GM12878 (cell line): ENCODE measurements around the gene KCNK13. TPM values are rescaled to one million over a fixed set of nuclear protein-coding genes. Genes with fewer than 3 reads are reported as not detected.

Source experiments
- ATAC-seq: fragments of 200-7000 bp; cut with Tn5 transposase; 3 replicates; pipeline ENCODE4 v1.9.1; 2020; ENCODE audit warnings: mild to moderate bottlenecking, moderate library complexity
- BruUV-seq: library from RNA; stranded (reverse); fragments of 400-500 nt; replicated peaks from 2 replicates; lab custom pipeline; 2021; lab: Mats Ljungman, UMichigan
- CTCF ChIA-PET: fragments of 300-600 bp; sonication (Branson Sonifier 250); formaldehyde crosslinking; extraction: SDS; loops from one replicate; lab custom pipeline; 2021; ENCODE audit warnings: inconsistent platforms; lab: Yijun Ruan, JAX
- POLR2A ChIA-PET: fragments of 350-600 bp; formaldehyde crosslinking; extraction: SDS; loops from one replicate; lab custom pipeline; 2021; ENCODE audit warnings: inconsistent platforms; lab: Charles Lee
- RAD21 ChIA-PET: fragments of 300-600 bp; sonication (Branson Sonifier 250); formaldehyde crosslinking; loops from one replicate; lab custom pipeline; 2023; ENCODE audit warnings: antibody characterized with exemption; ENCODE audit not compliant: unreplicated experiment; lab: Charles Lee
- SMC1A ChIA-PET: fragments of 300-600 bp; sonication (Branson Sonifier 250); formaldehyde crosslinking; loops from one replicate; lab custom pipeline; 2023; ENCODE audit not compliant: unreplicated experiment, uncharacterized antibody; lab: Charles Lee
- DNase-seq: peaks from one replicate; pipeline ENCODE4 v3.0.0-alpha.2; 2011; ENCODE audit warnings: low read depth, low spot score
- FAIRE-seq: peaks from 3 replicates; lab custom pipeline; 2011; peaks lifted over from hg19 to GRCh38; lab: Jason Lieb, UNC
- H2AFZ ChIP-seq: 2 replicates; pipeline ENCODE4 v1.6.0; 2011; ENCODE audit warnings: low read depth, low read length, control low read depth; ENCODE audit not compliant: control insufficient read depth
- H3K27ac ChIP-seq: 2 replicates; pipeline ENCODE4 v1.5.1; 2011; ENCODE audit warnings: control low read depth; ENCODE audit not compliant: control insufficient read depth, insufficient read depth
- H3K27me3 ChIP-seq, 2 experiments: replicated peaks in 1 of 2; 2 replicates each; pipeline versions ENCODE4 v1.6.0 to v1.6.1; 2011; ENCODE audit warnings: low read length in 1 of 2; ENCODE audit not compliant: control insufficient read depth in 2 of 2, insufficient read depth in 2 of 2
- H3K36me3 ChIP-seq, 2 experiments: 2 replicates each; pipeline ENCODE4 v1.5.1; 2011; ENCODE audit warnings: low read length in 1 of 2; ENCODE audit not compliant: control insufficient read depth in 2 of 2, insufficient read depth in 2 of 2
- H3K4me1 ChIP-seq: 2 replicates; pipeline ENCODE4 v1.6.1; 2011; ENCODE audit warnings: mild to moderate bottlenecking, low read length, moderate library complexity, mixed read lengths; ENCODE audit not compliant: control insufficient read depth, insufficient read depth
- H3K4me2 ChIP-seq: 2 replicates; pipeline ENCODE4 v1.6.0; 2011; ENCODE audit warnings: control low read depth; ENCODE audit not compliant: control insufficient read depth, insufficient read depth
- H3K4me3 ChIP-seq: fragments of 200-600 bp; sonication (generic); 2 replicates; pipeline ENCODE4 v1.5.1; 2016
- H3K79me2 ChIP-seq: 2 replicates; pipeline ENCODE4 v1.6.0; 2011; ENCODE audit warnings: low read length; ENCODE audit not compliant: control insufficient read depth, insufficient read depth
- H3K9ac ChIP-seq: 2 replicates; pipeline ENCODE4 v1.8.0; 2011; ENCODE audit warnings: low read length, control low read depth, mixed read lengths; ENCODE audit not compliant: control insufficient read depth, insufficient read depth
- H3K9me3 ChIP-seq: replicated peaks from 3 replicates; pipeline ENCODE4 v1.5.1; 2011; ENCODE audit warnings: mild to moderate bottlenecking, low read length; ENCODE audit not compliant: control insufficient read depth, insufficient read depth
- H4K20me1 ChIP-seq: 2 replicates; pipeline ENCODE4 v1.6.0; 2011; ENCODE audit not compliant: control insufficient read depth, insufficient read depth
- BACH1 ChIP-seq: fragments of 450-650 bp; IDR thresholded peaks from 2 replicates; pipeline ENCODE4 v1.6.1; 2017; ENCODE audit warnings: mild to moderate bottlenecking, borderline replicate concordance
- E2F4 ChIP-seq: IDR thresholded peaks from 2 replicates; pipeline ENCODE4 v1.6.1; 2012; ENCODE audit warnings: low read depth, low read length, improper control_type of control experiment
- EP300 ChIP-seq, 2 experiments: fragments of 150-350 bp in 1 of 2; IDR thresholded peaks; 2 replicates each; pipeline ENCODE4 v1.6.1; 2011 to 2012; ENCODE audit warnings: low read depth in 2 of 2, low read length in 2 of 2, borderline replicate concordance in 1 of 2, improper control_type of control experiment in 1 of 2, inconsistent platforms in 1 of 2; ENCODE audit not compliant: control insufficient read depth in 1 of 2
- HCFC1 ChIP-seq: fragments of 150-350 bp; IDR thresholded peaks from 2 replicates; pipeline ENCODE4 v1.6.1; 2014; ENCODE audit warnings: low read length
- HDAC2 ChIP-seq: fragments of 200-600 bp; sonication (generic); IDR thresholded peaks from 2 replicates; pipeline ENCODE4 v1.6.1; 2017
- HSF1 ChIP-seq: fragments of 150-350 bp; IDR thresholded peaks from 2 replicates; pipeline ENCODE4 v1.6.1; 2014; ENCODE audit warnings: mild to moderate bottlenecking, low read depth, low read length
- IRF3 ChIP-seq: fragments of 450-650 bp; IDR thresholded peaks from 2 replicates; pipeline ENCODE4 v1.6.1; 2014; ENCODE audit warnings: mild to moderate bottlenecking
- IRF4 ChIP-seq: IDR thresholded peaks from 2 replicates; pipeline ENCODE4 v1.6.1; 2011; ENCODE audit warnings: low read depth, low read length
- JUND ChIP-seq: IDR thresholded peaks from 2 replicates; pipeline ENCODE4 v1.6.1; 2012; ENCODE audit warnings: low read depth, mild to moderate bottlenecking, low read length, improper control_type of control experiment, moderate library complexity
- SMAD5 ChIP-seq: IDR thresholded peaks from 2 replicates; pipeline ENCODE4 v1.6.1; 2016; ENCODE audit warnings: antibody characterized with exemption, low read depth
- SPI1 ChIP-seq: IDR thresholded peaks from 2 replicates; pipeline ENCODE4 v1.6.1; 2011; ENCODE audit warnings: low read depth, mild to moderate bottlenecking, low read length, moderate library complexity, borderline replicate concordance; ENCODE audit not compliant: insufficient read depth
- SUZ12 ChIP-seq: fragments of 200-600 bp; sonication (generic); IDR thresholded peaks from one replicate; pipeline ENCODE4 v1.6.1; 2018; ENCODE audit warnings: antibody characterized with exemption, mild to moderate bottlenecking; ENCODE audit not compliant: unreplicated experiment
- ZSCAN29 ChIP-seq: fragments of 450-650 bp; IDR thresholded peaks from 2 replicates; pipeline ENCODE4 v1.6.1; 2017; ENCODE audit warnings: mild to moderate bottlenecking, moderate library complexity
- WGBS: methylation state at CpG from one replicate; pipeline ENCODE4 v1.1.6; 2016; ENCODE audit warnings: low lambda C conversion rate; ENCODE audit not compliant: insufficient replicate concordance, insufficient coverage; ENCODE audit errors: missing lambda C conversion rate; 5-methylcytosine and 5-hydroxymethylcytosine counted together
- in situ Hi-C: fragments of 300-500 bp; cut with MboI; formaldehyde crosslinking; loops from 9 replicates; pipeline ENCODE4 v1.14.3; 2018; ENCODE audit warnings: mixed read lengths
- intact Hi-C: fragments of 100-400 bp; cut with micrococcal nuclease; formaldehyde crosslinking; loops from one replicate; pipeline ENCODE4 v1.14.2; 2022; ENCODE audit not compliant: unreplicated experiment
- polyA plus RNA-seq, 11 experiments: library from polyadenylated mRNA; depleted of rRNA in 4 of 11; unstranded in 6 of 11; stranded (reverse) in 5 of 11; fragments of >200 nt; fragmentation: Nextera tagmentation in 4 of 11; fragmentation: Illumina TruSeq in 1 of 11; extraction: Ambion mirVana in 4 of 11; extraction: Trizol in 1 of 11; gene quantifications; 1 replicate in 1 of 11; 2 replicates in 10 of 11; pipeline versions ENCODE4 v1.2.1 to v1.2.3, GENCODE V29; 2011 to 2016; ENCODE audit warnings: inconsistent platforms in 2 of 11, missing spikeins in 2 of 11, low read depth in 1 of 11
- total RNA-seq, 4 experiments: library from RNA; depleted of rRNA in 3 of 4; stranded (reverse); fragments of >200 nt in 3 of 4; fragmentation: Illumina TruSeq in 1 of 4; extraction: Trizol in 1 of 4; gene quantifications; 2 replicates each; pipeline versions ENCODE4 v1.2.1 to v1.2.3, GENCODE V29; 2013 to 2021
- TF ChIP-seq, protein P1 (sequence below): IDR thresholded peaks from 2 replicates; pipeline ENCODE4 v1.6.1; 2011; ENCODE audit warnings: borderline replicate concordance, low read depth, mild to moderate bottlenecking, moderate library complexity, mixed read lengths, low read length; ENCODE audit not compliant: insufficient read depth; ENCODE audit errors: extremely low read length
- TF ChIP-seq, protein P2 (sequence below): fragments of 450-650 bp; IDR thresholded peaks from 2 replicates; pipeline ENCODE4 v1.6.1; 2017; ENCODE audit warnings: antibody characterized with exemption, mild to moderate bottlenecking, moderate library complexity

KCNK13 gene
- total and polyA plus RNA-seq, 10 of the 15 experiments (the other 5 are each of a cell fraction or from before 2014, with no cell fraction given), result not detected

DNA sequence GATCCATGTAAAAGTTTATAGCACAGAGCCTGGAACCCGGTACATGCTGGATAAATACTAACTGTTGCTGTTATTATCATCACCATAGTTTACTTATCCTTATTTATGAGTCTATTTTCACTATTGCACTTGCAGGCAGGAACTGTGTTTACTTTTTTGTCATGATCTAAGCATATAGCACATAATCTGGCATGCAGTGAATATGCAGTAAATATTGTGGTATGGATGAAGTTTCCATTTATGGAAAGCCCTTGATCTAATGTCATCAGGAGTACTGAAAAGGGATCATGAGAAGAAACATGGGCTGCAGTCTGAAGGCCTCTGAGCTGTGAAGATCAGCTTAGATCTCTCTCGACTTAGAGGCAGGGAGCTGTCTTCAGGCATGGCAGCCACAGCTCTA lies 91.6 kb downstream of the KCNK13 start:
- 3% methylated on average over 2 of the region's 2 CpGs for WGBS
- in situ Hi-C loops, result no loop called here
- no peak overlapping the region for H3K9ac ChIP-seq
- no peak overlapping the region for H3K4me2 ChIP-seq
- TF ChIP-seq HCFC1 (no peak), IRF3 (no peak), IRF4 (no peak), SPI1 (no peak), E2F4 (no peak), JUND (no peak), SUZ12 (no peak), SMAD5 (no peak), HSF1 (no peak), HDAC2 (no peak), BACH1 (no peak), EP300 (IDR thresholded peaks at IDR 0.05; ENCODE audit: borderline replicate concordance in 1 of 2, control insufficient read depth in 1 of 2, low read depth in 2 of 2, low read length in 2 of 2) (no peak), ZSCAN29 (no peak)
- TF ChIP-seq, protein P1, sequence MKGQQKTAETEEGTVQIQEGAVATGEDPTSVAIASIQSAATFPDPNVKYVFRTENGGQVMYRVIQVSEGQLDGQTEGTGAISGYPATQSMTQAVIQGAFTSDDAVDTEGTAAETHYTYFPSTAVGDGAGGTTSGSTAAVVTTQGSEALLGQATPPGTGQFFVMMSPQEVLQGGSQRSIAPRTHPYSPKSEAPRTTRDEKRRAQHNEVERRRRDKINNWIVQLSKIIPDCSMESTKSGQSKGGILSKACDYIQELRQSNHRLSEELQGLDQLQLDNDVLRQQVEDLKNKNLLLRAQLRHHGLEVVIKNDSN, result no peak
- TF ChIP-seq, protein P2, sequence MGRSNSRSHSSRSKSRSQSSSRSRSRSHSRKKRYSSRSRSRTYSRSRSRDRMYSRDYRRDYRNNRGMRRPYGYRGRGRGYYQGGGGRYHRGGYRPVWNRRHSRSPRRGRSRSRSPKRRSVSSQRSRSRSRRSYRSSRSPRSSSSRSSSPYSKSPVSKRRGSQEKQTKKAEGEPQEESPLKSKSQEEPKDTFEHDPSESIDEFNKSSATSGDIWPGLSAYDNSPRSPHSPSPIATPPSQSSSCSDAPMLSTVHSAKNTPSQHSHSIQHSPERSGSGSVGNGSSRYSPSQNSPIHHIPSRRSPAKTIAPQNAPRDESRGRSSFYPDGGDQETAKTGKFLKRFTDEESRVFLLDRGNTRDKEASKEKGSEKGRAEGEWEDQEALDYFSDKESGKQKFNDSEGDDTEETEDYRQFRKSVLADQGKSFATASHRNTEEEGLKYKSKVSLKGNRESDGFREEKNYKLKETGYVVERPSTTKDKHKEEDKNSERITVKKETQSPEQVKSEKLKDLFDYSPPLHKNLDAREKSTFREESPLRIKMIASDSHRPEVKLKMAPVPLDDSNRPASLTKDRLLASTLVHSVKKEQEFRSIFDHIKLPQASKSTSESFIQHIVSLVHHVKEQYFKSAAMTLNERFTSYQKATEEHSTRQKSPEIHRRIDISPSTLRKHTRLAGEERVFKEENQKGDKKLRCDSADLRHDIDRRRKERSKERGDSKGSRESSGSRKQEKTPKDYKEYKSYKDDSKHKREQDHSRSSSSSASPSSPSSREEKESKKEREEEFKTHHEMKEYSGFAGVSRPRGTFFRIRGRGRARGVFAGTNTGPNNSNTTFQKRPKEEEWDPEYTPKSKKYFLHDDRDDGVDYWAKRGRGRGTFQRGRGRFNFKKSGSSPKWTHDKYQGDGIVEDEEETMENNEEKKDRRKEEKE, result no peak
- ChIA-PET SMC1A (interaction anchor here (1.4 kb wide), 1 partner anchor 12 kb away, joined by 3 read pairs; no protein-coding TSS in a partner anchor), RAD21 (no interaction called here), POLR2A (no interaction called here), CTCF (no interaction called here)
- no peaks in the 10 kb centered on the region for H3K27me3 ChIP-seq
- H3K4me3 ChIP-seq, result no peak overlapping the region
- DNase-seq (no peak), FAIRE-seq (no peak), ATAC-seq (no peak)
- no peak overlapping the region for H3K27ac ChIP-seq
- no peak overlapping the region for H2AFZ ChIP-seq
- intact Hi-C loops, result no loop called here
- no peaks in the 10 kb centered on the region; the same call in 2 of the 3 replicates for H3K9me3 ChIP-seq
- no peaks in the 10 kb centered on the region for H3K79me2 ChIP-seq
- H3K4me1 ChIP-seq, result no peaks in the 10 kb centered on the region
- H4K20me1 ChIP-seq, result no peaks in the 10 kb centered on the region
- H3K36me3 ChIP-seq, result no peaks in the 10 kb centered on the region
- BruUV-seq, result no TSS peak
